Measurements from ENCODE around the gene PIP5K1C.

Gene PIP5K1C

DNA sequence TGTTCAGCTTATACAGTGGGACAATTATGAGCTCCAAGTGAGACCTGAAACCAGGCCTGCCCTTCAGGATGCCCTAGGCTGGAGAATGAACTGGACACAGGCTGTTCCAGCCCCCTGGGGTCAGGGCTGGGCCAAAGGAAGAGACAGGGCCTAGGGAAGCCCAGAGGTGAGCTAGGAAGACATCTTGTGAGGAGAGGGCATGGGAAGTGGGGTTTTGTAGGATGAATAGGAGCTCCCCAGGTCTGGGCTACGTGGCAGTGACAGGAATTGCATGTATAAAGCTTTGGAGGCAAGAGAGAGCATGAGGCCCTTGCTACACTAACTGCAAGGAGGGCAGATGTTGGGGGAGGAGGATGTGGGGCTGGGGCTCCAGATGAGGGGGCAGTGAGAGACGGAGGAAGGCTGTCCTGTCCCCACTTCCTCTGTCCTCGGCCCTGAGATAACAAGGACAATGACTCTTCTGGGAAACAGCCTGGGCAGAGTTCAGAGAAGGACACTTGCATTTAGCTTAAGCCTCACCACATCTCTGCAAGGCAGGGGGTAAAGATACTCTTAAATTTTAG, 92.1 kb downstream of the PIP5K1C start:
- DNase-seq: no peak

- DNase-seq: peak; percentile 64
Observed at GRCh38 chr19:3607303-3608078, 92.8 kb downstream of the PIP5K1C start.

- peak; percentile 77 for DNase-seq
Observed at GRCh38 chr19:3606690-3607289, 93.5 kb downstream of the PIP5K1C start, which contains the start of gene TBXA2R. TSS of gene TBXA2R (minus strand) at chr19:3606875. CDS start at chr19:3600634, 6,241 bp downstream.

- no peak for DNase-seq
Observed at GRCh38 chr19:3606174-3606689, 94.0 kb downstream of the PIP5K1C start.

DNA sequence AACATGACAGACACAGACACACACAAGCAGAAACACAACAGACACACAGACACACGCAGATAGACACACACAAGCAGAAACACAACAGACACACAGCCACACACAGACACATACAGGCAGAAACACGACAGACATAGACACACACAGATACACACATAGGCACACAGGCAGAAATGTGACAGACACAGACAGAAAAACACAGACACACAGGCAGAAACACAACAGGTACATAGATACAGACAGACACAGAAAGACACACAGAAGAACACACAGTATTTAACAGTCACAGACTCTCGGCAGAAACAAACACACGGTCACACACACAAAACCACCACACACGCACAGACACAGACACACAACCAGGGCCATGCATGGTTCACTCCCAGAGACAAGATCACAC, 94.5 kb downstream of the PIP5K1C start:
- DNase-seq: no peak

DNA sequence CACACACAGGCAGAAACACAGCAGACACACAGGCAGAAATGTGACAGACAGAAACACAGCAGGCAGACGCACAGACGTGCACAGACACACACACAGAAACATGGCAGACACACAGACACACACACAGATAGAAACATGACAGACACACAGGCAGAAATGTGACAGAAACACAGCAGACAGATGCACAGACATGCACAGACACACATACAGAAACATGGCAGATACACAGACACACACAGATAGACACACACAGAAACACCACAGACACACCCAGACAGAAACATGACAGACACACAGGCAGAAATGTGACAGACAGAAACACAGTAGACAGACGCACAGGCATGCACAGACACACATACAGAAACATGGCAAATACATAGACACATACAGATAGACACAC, 94.9 kb downstream of the PIP5K1C start:
- DNase-seq: no peak

DNA sequence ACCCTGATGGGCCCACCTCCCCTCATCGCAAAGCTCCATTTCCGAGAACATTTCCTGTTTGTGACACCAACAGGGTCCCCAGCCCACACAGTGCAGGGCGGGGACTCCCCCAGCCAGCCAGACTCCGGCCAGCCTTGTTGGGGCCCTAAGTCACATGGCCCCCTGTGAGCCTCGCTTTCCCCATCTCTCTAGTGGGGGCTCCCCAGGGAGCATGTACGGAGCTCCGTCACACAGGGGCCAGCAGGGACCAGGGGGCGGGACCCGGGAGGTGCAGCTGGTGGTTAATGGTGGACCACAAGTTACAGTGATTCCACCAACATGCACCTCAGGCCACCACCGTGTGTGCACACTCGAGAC, 95.3 kb downstream of the PIP5K1C start:
- DNase-seq: no peak

- DNase-seq: no peak
Observed at GRCh38 chr19:3604227-3604986, 95.9 kb downstream of the PIP5K1C start.

GRCh38 chr19:3603121-3603811, 97.0 kb downstream of the PIP5K1C start:
- DNase-seq: no peak

GRCh38 chr19:3601021-3601420, 99.2 kb downstream of the PIP5K1C start:
- DNase-seq: no peak

- DNase-seq: no peak
Observed at GRCh38 chr19:3599776-3600187, 100.5 kb downstream of the PIP5K1C start.

GRCh38 chr19:3595521-3596061, 104.7 kb downstream of the PIP5K1C start:
- DNase-seq: no peak

- DNase-seq: no peak
Observed at GRCh38 chr19:3593156-3593555, 107.1 kb downstream of the PIP5K1C start.

DNA sequence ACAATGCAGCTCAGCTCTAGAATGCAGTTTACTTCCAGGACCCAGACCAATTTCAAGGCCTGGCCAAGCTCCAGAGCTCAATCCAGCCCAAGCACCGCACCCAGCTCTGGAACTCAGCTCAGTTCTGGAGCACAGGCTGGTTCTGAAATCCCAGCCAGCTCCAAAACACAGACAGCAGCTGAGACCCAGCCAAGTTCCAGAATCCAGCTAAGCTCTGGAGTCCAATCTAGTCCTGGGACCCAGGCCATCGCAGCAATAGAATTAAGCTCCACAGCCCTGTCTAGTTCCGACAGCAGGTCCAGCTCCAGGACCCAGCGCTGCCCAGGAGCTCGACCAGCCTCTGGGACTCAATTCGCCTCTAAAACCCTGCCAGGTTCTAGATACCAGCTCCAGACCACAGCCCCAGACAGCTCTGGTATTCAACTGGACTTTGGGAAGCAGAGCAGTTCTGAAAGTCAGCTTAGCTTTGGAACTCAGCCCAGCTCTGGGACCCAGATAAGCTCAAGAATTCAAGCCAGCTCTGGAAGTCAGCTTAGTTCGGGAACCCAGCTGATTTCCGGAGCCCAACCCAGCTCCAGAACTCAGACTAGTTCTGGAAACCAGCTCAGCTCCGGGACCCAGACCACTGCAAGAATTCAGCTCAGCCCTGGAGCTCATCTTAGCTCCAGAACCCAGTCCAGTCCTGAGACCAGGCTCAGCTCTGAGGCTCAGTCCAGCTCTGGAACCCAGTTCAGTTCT, 108.2 kb downstream of the PIP5K1C start:
- no peak for DNase-seq

- DNase-seq: no peak
Observed at GRCh38 chr19:3590991-3591659, 109.1 kb downstream of the PIP5K1C start.

DNA sequence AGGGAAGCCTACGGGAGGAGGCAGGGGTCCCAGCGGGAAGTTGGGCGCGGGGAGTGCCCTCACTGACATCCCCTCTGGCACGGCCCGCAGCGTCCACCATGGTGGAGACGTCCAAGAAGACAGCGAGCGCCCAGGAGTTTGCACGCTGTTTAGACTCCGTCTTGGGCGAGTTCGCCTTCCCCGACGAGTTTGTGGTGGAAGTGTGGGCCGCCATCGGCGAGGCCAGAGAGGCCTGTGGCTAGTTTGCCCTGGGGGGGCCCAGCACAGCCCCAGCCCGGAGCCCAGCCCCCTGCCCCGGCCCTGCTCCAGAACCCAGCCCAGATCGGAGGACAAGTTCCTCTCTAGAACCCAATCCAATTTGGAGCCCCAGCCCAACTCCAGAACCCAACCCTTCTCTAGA, 110.3 kb downstream of the PIP5K1C start:
- no peak for DNase-seq

GRCh38 chr19:3589439-3589838, 110.8 kb downstream of the PIP5K1C start:
- DNase-seq: no peak

DNA sequence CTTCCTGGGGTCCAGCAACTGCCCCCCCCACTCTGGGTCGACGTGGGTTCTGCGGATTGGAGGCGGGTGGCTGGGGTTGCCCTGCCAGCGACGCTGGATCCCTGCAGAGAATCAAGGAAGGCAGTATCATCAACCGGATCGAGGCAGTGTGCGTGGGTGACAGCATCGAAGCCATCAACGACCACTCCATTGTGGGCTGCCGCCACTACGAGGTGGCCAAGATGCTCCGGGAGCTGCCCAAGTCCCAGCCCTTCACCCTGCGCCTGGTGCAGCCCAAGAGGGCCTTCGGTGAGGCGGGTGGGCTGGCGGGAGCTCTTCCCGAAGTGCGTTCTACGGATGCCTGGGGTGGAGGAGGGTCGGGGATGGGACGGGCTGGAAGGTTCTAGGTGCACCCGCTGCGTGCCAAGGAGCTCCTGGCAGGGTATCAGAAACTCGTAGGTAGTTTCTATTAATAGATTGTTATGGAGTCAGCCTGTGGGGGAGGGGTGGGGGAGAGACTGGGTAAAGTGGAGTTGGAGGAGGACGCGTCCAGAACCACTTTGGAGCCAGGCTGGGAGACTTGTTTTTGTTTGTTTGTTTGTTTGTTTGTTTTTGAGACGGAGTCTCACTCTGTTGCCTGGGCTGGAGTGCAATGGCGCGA, 113.4 kb downstream of the PIP5K1C start:
- no peak for DNase-seq

DNA sequence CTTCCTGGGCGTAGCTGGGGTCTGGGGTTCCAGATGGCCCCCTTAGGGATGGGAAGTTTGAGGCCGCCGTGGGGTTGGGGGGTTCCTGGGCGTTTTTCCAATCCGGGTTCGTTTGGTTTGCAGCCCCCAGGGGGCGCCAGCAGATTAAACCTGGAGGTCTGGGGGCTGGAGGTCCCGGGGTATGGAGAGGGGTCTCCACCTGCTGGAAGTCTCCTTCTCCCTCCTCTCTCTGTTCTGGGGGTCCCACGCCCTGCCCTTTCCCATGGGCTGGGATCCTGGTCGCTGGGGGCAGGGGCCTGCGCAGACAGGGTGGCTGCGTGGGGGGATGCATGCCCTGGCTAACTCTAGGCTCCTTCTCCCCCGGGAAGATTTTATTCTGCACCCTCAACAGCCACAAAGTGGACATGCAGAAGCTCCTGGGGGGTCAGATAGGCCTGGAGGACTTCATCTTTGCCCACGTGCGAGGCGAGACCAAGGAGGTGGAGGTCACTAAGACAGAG, 114.1 kb downstream of the PIP5K1C start:
- no peak for DNase-seq

Data from right hindlimb (tissue), 1 donor.